D341Med (cell line): ENCODE results near the gene OTULINL.

ENCODE experiments used
- DNase-seq: peaks from one replicate; pipeline ENCODE4 v3.0.0; 2012; ENCODE audit warnings: low spot score

Gene OTULINL

GRCh38 chr5:14577079-14577725 lies 4.4 kb upstream of the OTULINL start:
- no peak for DNase-seq

GRCh38 chr5:14577971-14578370 lies 3.6 kb upstream of the OTULINL start:
- no peak for DNase-seq

- DNase-seq = no peak
These were observed 2.3 kb upstream of the OTULINL start for GRCh38 chr5:14579246-14579645.

- no peak for DNase-seq
These were observed 1.7 kb upstream of the OTULINL start for GRCh38 chr5:14579731-14580397.

GRCh38 chr5:14580398-14581034 lies 1.1 kb upstream of the OTULINL start:
- DNase-seq = no peak

GRCh38 chr5:14581891-14582796 lies 552 bp downstream of the OTULINL start:
- DNase-seq = peak; percentile 82

- DNase-seq = peak; percentile 31
These were observed 1.2 kb downstream of the OTULINL start for GRCh38 chr5:14582797-14583137.

GRCh38 chr5:14584848-14585247 lies 3.3 kb downstream of the OTULINL start:
- DNase-seq = no peak

GRCh38 chr5:14587150-14587549 lies 5.6 kb downstream of the OTULINL start:
- DNase-seq = no peak

- no peak for DNase-seq
These were observed 6.6 kb downstream of the OTULINL start for GRCh38 chr5:14588145-14588544.

GRCh38 chr5:14588758-14589543 lies 7.4 kb downstream of the OTULINL start:
- DNase-seq = no peak

- no peak for DNase-seq
These were observed 9.4 kb downstream of the OTULINL start for GRCh38 chr5:14590949-14591348.

GRCh38 chr5:14591548-14591947 lies 10.0 kb downstream of the OTULINL start:
- DNase-seq = no peak

- DNase-seq = no peak
These were observed 11.9 kb downstream of the OTULINL start for GRCh38 chr5:14593326-14594021.

GRCh38 chr5:14594378-14595074 lies 12.9 kb downstream of the OTULINL start:
- no peak for DNase-seq

GRCh38 chr5:14595189-14595588 lies 13.6 kb downstream of the OTULINL start:
- DNase-seq = no peak

- no peak for DNase-seq
These were observed 14.3 kb downstream of the OTULINL start for GRCh38 chr5:14595891-14596290.

GRCh38 chr5:14597080-14597479 lies 15.5 kb downstream of the OTULINL start:
- DNase-seq = no peak

- DNase-seq = no peak
These were observed 16.6 kb downstream of the OTULINL start for GRCh38 chr5:14598225-14598624.

GRCh38 chr5:14599476-14600127 lies 18.0 kb downstream of the OTULINL start:
- no peak for DNase-seq
